Inflammatory macrophage (primary cell): Measurements from ENCODE around the gene METTL26.
"Not testable (repeated sequence)": the region's sequence is repeated elsewhere in the genome, so short reads cannot be mapped to it uniquely, and the experiment has no call there.

ENCODE experiments used
- DNase-seq, 2 donors: peaks; one replicate each; pipeline ENCODE4 v3.0.0-alpha.2; 2020 to 2022

Gene METTL26

GRCh38 chr16:624526-625070 lies 11.5 kb downstream of the METTL26 start:
- DNase-seq: no peak

DNA sequence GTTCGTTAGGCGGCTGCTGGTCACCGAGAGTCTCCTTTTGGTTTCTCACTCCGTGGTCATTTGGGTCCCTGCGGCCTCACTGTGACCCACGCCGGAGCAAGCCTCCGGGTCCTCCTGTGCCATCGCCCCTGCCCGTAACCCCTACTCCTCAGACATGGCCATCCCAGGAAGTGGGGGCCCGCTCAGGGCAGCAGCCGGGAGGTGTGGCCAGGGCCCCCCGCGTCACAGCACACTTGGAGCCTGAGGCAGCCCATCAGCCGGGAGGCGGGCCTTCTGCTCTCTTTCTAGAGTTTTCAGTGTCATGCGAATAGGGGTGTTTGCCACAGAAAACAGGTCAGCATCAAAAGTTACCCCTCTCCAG lies 13.2 kb downstream of the METTL26 start:
- no peak for DNase-seq

GRCh38 chr16:621526-622105 lies 14.5 kb downstream of the METTL26 start:
- no peak for DNase-seq

DNA sequence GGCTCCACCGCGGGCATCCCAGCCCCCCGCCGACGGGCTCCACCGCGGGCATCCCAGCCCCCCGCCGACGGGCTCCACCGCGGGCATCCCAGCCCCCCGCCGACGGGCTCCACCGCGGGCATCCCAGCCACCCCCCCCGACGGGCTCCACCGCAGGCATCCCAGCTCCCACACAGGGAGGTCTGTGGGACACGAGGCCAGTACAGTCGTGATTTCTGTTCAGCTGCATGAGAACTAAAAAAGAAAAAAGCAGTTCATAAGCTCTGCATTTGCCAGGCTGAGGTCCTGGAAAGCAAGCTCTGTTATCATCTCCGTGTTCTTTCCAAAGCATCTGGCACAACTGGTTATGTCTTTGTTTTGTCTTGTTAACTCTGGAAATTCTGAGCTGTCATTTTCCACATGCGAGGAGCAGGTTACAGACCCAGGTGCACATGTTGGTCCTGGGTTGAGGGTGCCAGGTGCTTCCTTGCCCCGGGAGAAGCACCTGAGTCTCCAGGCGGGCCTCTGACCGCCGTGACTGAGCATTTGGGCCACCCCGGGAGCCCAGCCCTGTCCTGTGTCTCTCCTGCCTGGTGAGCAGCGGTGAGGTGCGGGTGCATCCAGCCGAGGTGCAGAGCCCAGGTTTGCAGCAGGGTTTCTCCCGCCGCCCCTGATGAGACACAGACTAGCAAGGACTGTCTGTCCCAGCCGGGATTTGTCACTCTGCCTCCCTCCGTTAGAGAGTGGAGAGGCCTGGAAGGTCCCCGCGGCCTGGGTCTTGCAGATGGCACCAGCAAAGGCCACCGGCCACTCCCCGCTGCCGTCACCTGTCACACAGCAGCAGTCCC lies 15.2 kb downstream of the METTL26 start:
- no peak for DNase-seq

DNA sequence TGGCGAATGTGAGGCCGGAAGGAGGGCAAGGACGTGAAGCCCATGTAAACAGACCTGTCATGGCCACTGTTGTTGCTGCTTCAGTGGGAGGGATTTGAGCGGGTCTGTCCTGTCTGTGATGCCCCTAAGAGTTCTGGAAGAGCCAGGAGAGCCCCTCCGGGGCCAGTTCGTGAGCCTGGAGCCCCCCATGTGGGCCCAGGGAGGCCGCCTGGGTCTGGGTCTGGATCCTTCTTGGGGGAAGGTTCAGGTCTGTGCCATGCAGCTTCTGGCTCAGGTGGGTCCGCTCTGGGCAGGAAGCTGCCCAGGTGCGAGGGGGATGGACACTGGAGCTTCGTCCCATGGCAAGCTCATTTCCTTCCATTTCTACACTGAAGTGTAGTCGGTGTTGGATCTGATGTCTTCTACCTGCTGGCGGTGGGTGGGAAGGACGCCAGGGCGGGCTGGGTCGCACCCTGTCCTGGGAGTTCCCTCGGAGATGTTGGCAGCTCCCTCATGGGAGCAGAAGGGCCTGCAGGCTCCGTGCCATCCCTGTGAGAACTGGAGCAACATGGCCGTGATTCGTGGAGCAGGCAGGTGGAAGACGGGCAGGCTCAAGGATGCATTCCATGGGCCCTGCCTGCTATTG lies 16.5 kb downstream of the METTL26 start:
- DNase-seq: no peak

DNA sequence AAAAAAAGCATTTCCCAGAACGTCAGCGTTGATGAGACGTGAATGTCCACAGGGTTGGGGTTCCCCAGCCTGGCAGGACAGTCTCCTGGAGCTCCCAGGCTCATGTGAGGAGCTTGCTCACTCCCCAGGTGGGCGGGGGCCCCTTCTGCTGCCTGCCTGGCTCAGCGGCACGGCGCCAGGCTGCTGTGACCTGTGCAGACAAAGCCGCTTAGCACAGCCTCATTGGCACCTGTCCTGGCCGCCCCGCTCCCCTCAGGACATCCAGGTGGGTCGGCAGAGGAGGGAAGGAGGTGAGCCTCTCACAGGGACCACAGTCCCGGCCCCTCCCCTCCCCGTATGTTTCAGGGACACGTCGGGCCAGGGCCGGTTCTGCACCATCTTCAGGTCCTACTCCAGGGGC lies 18.2 kb downstream of the METTL26 start:
- DNase-seq: no peak

- no peak for DNase-seq
Measured at GRCh38 chr16:616733-617586, 19.1 kb downstream of the METTL26 start.

- no peak for DNase-seq
Measured at GRCh38 chr16:615122-615521, 21.0 kb downstream of the METTL26 start.

DNA sequence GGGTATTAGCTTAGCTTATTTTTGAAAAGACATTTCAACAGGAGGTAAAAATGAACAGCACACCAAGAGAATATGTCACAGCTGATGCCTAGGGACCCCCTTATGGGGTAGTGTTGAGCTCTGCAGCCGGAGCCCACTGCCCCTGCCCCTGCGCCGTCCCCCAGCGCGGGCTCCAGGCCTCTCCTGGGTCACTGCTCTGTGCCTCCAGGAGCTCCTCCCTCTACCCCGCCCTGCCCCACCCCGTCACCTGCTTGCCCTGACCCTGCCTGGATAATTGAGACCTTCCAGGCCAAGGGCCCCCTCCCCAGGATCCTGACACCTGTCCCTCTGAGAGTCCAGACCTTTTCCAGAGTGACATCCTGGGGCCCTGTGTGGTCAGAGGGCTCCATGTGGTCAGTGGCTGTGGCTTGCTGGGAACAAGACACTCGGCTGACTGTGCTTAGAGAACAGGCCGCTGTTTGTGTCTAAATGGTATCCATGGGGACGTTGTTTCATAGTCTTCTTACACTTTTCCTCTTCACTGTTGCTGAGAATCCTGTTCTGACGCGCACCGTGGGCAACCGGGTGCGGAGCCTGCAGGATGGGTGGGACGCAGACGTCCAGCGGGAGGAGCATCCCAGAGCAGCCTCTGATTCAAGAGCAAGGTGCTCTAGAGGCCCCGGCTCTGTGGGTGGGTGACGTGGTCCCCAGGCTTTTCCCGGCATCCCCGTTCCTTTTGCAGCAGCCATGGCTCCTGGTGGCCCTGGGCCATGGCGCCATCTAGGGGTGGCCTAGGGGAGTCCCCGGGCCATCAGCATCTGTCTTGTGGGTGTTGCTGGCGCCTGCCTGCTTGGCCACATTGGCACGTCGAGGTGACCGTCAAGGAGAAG lies 25.4 kb downstream of the METTL26 start:
- DNase-seq: peak; percentile 53 to 68

DNA sequence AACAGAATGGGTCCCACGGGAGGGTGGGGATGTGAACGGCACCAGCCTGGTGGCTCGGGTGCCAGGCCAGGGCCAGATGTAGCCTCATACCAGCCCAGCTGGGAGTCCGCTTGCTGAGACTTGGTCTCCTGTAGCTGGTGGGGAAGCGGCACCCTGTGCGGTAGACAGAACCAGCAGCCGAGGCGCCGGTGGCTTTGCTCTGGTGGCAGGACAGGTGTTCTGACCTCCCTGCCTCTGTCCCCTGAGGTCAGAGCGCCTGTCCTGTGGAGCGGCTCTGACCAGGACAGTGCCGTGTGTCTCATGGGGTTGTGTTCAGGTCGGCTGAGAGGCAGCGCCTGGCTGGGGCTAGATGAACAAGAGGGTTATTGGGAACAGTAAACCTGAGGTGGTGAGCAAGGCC lies 26.1 kb downstream of the METTL26 start:
- no peak for DNase-seq

- DNase-seq: no peak
Measured at GRCh38 chr16:609316-609715, 26.8 kb downstream of the METTL26 start.

GRCh38 chr16:608019-608418 lies 28.1 kb downstream of the METTL26 start:
- no peak for DNase-seq

DNA sequence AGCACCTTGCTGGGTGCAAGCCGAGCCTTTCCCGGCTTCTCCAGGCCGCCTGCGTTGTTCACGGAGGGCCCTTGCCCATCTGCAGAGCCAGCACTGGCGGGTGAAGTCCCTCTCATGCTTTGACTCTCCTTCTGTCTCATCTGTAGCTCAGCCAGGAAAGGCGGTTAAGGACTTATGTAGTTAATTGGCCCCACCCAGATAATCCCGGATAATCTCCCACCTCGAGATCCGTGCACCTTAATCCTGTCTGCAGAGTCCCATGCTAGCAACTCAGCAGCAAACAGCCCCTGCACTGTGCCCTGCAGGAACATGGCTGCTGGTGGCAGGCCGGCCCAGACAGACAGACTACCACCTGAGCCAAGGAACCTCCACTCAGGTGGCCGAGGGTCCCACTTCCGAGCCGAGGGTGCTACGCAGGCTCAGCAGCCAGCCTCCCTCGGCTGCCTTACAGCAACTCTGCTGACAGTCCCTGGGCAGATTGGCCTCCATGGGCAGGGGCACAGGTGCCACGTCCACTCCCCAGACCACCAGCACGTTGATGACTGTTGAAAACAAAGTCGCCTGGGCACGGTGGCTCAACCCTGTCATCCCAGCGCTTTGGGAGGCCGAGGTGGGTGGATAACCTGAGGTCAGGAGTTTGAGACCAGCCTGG lies 29.3 kb downstream of the METTL26 start:
- DNase-seq: no peak

DNA sequence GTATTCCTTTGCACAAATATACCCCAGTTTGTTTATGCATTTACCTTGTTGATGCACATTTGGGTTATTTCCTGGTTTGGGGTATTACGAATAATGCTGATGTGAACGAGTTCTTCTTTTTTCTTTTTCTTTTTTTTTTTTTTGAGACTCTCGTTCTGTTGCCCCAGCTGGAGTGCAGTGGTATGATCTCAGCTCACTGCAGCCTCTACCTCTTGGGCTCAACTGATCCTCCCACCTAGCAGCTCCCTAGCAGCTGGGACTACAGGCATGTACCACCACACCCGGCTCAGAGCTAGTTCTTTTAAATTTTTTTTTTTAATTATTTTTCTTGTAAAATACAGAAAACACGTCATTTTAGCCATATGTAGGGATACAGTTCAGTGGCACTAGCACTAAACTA lies 32.2 kb downstream of the METTL26 start:
- no peak for DNase-seq

DNA sequence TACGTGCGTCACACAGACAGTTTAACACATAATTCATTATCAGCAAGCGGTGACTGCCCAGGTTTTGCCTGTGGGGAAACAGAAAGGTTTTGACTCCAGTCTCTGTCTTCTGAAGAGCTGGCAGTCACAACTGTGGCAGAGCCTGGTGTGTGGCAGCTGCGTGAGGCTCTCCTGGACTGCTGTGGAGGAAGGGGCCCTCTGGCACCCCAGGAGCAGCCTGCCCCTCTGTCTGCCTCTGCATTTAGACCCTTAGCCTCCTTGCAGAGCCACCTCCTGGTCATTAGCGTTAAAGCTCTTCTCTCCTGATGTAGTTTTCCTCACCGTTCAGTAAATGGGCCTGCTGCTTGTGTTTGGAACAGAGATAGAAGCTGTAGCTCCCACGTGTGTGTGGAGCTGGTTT lies 35.3 kb downstream of the METTL26 start:
- peak in 1 of 2 donors; percentile 9 for DNase-seq

DNA sequence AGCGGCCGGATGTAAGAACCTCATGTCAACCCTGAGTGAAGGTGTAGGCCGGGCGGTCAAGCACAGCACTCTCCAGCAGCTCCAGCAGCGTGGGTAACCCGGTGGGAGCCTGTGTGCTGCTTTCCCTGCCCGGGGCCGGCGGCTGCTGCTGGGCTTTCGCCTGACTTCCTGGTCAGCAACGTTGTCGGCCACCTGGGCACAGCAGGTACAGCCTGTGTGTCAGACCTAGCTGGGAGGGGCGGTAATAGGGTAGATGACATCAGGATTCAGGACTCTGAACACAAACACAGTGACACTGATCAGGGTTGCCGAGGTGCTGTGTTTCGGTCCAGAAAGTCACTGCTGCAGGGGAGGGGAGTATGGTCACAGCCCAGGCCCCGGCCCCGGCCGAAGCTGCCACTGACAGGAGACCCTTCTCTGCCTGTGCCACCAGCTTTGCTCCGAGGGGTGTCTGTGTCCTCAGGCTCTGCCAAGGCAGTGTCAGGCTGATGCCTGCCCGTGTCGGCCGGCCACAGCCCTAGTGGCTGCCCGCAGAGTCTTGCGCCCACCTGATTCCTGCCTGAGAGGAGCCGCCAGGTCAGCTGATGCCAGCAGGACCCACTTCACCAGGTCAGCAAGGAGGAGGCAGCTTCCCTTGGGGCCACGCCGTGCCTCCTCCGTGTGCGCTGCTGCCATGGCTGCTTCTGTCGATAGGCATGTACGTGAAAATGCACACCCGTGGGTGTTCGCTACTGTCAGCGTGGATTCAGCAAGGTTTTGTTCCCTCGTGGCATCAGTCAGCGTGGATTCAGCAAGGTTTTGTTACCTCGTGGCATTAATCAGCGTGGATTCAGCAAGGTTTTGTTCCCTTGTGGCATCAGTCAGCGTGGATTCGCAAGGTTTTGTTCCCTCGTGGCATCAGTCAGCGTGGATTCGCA lies 37.0 kb downstream of the METTL26 start:
- DNase-seq: no peak

GRCh38 chr16:597655-598054 lies 38.5 kb downstream of the METTL26 start:
- DNase-seq: not testable (repeated sequence)

- DNase-seq: no peak
Measured at GRCh38 chr16:596736-597060, 39.4 kb downstream of the METTL26 start.

DNA sequence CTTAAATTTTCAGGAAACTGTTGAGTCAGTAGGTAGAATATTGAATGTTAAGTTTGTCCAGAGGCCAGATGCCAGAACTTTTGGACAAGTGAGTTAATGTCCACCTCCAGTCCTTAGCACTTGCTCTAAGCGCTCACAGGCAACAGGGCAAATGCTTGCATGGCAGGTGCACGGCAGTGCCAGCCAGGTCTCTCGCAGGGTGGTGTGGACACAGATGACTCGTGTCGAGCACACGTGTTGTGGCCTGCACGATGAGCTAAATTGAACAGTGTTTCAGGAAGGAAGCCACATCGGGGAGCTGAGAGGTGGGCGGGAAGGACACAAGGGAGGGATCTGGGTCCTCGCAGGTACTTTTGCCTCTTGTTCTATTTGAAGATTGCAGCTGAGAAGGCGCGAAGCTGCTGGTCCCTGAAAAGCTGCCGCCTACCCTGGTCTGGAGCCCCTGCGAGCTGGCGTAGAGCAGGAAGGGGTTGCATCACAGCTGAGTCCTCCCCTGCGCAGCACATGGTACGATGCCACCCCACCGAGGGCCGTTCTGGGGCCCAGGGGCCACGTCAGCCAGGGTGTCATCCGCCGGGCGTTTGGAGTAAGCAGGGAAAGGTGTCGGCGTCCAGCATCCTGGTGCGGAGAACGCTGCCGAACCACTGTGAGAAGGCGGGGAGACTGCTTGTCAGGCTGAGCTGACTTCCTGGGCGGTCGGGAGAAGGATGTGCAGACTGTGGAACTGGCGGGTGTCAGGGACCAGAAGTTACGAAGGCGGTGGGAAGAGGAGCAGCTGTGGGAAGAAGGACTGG lies 40.0 kb downstream of the METTL26 start:
- DNase-seq: peak; percentile 31 to 54
